ENCODE results near the gene SFMBT1.
"Not testable (repeated sequence)": the region's sequence is repeated elsewhere in the genome, so short reads cannot be mapped to it uniquely, and the experiment has no call there.

Gene SFMBT1

DNA sequence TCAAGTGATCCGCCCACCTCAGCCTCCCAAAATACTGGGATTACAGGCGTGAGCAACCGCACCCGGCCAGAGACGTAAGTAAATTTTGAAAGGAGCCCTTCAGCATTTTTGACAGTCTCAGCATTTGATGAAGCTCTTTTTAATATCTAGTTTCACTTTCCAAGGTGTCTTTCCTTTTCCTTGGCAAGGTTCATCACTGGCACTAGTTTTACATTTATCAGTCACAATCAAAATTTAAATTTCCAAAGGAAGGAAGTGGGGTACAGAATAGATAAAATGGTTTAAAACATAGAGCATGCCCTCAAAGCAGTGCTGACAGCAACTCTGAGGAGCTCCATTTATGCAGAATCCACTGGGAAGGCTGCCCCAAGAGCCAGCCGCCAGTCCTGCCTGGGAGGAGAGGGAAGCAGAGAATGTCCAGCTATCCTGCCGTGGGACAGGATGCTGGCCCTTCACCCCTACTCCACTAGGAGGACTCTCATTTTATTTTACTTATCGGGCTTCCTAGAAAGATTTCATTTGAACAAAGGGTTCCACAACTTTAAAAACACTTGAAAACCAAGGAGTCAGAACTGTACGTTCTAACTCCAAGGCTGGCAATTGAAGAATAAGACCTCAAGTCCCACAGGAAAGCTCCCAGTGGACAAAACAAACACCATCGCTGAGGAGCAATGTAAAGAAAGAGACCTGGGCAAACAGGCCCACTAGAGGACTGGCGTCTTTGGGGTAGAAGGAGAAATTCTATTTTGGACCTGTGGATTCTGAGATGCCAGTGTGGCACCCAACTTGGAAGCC lies 9.9 kb downstream of the SFMBT1 start:
- no peak for DNase-seq

DNA sequence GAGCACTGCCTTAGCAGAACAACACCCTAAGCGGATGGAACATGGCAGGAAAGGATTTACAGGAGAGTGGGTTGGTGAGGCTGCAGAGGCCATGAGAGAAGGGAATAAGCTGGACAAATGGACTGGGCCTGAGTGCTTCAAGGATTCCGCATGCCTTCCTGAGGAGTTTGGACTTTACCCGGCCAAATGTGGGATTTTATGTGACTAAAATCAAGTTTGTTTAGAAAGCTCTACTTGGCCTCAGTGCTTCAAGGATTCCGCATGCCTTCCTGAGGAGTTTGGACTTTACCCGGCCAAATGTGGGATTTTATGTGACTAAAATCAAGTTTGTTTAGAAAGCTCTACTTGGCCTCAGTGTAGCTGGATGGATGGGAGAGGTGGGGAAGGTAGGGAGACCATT lies 10.9 kb downstream of the SFMBT1 start:
- not testable (repeated sequence) for DNase-seq

DNA sequence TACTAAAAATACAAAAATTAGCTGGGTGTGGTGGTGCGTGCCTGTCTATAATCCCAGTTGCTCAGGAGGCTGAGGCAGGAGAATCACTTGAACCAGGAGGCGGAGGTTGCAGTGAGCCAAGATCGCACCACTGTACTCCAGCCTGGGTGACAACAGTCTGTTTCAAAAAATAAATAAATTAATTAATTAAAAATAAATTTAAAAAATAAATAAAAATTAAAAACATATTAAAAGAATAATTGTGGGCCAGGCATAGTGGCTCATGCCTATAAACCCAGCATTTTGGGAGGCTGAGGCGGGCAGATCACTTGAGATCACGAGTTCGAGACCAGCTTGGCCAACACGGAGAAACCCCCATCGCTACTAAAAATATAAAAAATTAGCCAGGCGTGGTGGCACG lies 11.5 kb downstream of the SFMBT1 start:
- DNase-seq: not testable (repeated sequence)

DNA sequence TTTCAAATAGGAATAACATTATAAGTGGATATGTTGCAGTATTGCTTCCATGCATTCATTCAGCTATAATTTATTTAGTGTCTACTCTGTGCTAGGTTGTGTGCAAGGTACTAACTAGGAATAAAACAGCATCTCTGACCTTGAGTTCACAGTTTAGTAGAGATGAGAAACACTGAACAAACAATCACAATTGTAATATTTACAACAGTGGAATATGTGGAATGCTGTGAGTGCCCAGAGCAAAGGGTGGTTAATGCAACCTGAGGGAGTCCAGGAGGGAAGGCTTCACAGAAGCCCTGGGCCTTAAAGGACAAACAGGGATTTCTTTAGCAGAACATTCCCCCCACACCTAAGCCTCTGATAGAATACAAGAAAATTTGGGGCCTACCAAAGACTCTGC lies 13.3 kb downstream of the SFMBT1 start:
- DNase-seq: no peak

GRCh38 chr3:53030619-53031449 lies 15.0 kb downstream of the SFMBT1 start:
- DNase-seq: peak in 3 of 4 experiments; percentile 13 to 33 (median 26)

- DNase-seq: no peak
Measured at GRCh38 chr3:53028641-53029040, 17.2 kb downstream of the SFMBT1 start.

DNA sequence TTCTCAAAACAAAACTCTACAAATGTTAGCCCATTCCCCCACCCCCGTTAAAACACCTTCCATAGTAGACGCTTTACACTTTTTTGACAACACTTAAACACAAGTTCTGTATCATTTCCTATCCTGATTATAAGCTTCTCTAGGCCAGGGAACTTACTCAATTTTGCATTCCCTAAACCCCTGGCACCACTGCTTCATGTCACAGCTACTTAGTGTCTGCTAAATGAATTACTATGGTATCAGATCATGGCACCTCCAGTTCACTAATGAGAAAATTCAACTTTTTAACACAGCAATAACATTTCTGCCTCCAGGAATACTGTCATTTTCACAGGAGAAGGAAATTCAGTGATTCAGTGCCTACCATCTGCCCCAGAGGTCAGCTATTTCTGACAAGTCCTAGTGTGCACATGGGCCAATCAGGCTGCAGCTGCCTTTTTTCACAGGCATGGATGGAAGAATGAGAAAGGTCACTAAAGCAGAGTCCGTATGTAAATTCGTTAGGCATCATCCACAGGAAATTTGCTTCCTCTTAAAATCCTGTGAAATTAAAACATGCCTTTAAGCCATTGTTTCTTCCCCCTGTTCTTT lies 18.5 kb downstream of the SFMBT1 start:
- peak in 1 of 4 experiments; percentile 9 for DNase-seq

DNA sequence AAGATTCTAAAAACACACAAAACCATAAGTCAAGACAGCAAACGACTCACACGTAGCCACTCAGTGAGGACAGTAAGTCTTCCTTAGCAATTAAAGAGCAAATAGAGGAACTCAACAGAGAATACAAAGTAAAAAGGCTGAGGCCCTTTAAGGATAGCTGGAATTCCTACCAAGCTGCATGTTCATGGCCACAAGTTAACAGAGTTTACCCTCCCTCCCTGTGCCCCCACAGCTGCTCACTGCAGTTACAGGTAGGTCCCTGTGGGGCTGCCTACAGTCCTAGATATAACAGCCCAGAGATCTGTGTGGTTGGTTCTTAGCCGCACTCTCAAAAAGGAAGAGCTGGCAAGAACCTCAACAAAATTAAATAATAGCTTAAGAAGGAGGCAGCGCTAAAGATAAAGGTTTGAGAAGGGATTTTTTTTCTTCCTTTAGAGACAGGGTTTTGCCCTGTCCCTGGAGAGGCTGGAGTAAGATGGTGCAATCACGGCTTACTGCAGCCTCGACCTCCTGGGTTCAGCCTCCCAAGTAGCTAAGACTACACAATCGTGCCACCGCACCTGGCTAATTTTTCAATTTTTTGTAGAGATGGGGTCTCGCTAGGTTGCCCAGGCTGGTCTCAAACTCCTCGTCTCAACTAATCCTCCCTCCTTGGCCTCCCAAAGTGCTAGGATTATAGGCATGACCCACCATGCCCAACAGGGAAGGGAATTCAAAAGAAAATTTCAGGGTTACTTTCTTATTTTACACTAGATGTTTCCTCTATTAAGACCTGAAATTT lies 19.3 kb downstream of the SFMBT1 start:
- DNase-seq: peak in 2 of 4 experiments; percentile 21 to 35

GRCh38 chr3:53024315-53024714 lies 21.6 kb downstream of the SFMBT1 start:
- no peak for DNase-seq

GRCh38 chr3:53023072-53023823 lies 22.6 kb downstream of the SFMBT1 start:
- no peak for DNase-seq

DNA sequence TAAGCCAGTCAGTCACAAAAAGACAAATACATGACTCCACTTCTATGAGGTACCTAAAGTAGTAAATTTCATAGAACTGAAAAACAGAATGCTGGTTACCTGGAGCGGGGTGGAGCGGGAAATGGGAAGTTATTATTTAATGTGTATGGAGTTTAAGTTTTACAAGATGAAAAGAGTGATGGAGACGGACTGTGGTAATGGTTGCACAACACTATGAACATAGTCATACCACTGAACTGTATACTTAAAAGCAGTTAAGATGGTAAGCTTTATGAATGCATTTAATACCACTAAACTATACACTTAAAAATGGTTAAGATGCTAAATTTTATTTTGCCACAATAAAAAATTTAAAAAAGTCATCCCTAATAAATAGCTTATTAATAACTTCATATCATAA lies 23.2 kb downstream of the SFMBT1 start:
- DNase-seq: no peak

DNA sequence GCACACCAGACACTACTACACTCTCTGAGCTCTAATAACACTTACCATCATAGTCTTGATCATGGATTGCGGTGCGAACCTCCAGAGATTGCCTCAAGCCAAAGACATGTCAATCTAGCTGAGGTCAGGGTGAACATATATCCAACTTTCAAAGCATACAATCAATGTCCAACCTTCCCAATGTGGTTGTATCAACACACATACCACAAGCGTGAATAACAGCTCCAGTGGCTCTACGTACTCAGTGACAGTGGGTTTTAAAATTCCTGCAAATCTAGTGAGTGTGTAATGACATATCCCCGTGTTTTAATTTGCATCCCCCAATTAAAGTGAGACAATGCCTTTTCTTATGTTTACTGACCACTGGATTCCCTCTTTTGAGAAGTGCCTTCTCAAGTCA lies 29.6 kb downstream of the SFMBT1 start:
- DNase-seq: no peak

DNA sequence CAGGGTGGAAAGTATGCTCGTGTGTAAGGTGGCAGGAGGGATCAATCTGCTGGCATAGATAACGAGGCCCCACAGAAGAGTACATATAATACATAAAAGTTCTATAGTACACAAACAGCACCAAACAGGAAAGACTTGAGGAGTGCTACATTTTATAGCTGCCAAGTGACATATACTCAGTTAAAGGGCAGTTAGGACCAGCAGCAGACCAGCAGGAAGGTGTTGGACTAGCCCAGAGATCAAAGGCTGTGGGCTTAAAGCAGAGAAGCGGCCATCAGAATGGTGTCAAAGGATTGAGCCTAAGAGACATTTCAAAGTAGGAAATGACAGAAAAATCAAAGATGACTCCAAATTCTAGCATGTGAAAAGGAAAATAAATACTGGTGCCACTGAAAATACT lies 34.5 kb downstream of the SFMBT1 start:
- DNase-seq: no peak

DNA sequence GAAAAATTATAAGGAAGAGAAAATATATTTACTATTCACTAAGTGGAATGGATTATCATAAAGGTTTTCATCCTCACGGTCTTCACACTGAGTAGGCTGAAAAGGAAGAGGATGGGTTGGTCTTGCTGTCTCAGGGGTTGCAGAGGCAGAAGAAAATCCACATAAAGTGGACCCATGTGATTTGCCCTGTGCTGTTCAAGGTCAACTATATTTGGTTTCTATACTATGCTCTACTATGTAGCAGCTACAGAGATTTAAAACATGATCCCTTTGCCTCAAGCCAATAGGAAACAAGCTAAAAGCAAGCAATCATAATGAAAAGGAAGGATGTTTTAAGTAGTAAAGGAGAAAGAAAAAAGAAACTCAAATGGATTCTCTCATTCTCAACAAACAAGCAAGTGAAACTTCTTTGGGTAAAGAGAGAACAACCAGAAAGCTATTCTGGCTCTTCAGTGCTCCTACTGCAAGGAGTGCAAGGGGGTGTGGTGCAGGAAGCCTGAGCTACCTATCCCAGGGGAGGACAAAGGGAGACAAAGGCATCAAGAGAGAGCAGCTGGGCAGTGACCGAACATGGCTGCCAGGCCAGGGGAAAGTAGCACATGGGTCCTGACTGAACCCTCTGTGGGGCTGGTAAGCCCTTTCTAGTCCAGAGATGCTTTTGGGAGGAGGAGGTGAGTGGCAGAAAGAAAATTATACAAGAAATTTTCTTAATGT lies 35.9 kb downstream of the SFMBT1 start:
- DNase-seq: no peak

GRCh38 chr3:53008932-53009331 lies 36.9 kb downstream of the SFMBT1 start:
- no peak for DNase-seq

DNA sequence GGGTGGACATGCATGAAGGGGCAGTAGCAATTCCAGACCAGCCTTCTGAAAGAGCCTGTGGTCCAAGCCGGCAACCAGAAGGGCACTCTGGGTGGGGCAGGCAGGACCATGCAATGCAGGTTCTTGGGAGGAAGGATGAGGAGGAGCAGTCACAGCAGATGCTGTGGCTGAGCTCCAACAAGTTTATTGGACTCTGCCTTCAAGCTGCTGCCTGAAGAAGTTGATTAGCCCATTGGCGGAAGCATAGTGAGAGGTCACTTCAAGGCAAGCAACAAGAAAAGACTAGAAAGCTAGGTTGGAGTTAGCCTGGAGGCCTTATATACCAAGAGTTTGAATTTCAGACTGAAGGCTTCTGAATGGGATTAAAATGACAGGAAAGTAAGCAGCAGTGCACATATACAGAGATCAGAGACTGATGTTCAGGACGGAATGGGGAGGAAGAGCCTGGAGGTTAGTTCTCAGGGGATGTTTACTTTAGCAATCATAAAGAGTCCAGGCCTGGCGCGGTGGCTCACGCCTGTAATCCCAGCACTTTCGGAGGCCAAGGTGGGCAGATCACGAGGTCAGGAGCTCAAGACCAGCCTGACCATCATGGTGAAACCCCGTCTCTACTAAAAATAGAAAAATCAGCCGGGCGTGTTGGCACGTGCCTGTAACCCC lies 39.9 kb downstream of the SFMBT1 start:
- DNase-seq: no peak

DNA sequence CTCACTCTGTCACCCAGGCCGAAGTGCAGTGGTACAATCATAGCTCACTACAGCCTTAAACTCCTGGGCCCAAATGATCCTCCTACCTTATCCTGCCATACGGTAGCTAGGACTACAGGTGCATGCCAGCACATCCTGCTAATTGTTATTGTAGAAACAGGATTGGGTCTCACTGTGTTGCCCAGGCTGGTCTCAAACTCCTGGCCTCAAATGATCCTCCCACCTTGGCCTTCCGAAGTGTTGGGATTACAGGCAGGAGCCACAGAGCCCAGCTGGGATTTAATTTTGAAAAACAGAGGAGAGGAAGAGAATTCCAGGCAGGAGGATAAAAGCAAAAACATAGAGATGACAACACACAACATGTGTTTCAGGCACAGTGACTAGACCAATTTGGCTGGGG lies 40.5 kb downstream of the SFMBT1 start:
- no peak for DNase-seq

GRCh38 chr3:53003320-53003719 lies 42.6 kb downstream of the SFMBT1 start:
- DNase-seq: no peak

DNA sequence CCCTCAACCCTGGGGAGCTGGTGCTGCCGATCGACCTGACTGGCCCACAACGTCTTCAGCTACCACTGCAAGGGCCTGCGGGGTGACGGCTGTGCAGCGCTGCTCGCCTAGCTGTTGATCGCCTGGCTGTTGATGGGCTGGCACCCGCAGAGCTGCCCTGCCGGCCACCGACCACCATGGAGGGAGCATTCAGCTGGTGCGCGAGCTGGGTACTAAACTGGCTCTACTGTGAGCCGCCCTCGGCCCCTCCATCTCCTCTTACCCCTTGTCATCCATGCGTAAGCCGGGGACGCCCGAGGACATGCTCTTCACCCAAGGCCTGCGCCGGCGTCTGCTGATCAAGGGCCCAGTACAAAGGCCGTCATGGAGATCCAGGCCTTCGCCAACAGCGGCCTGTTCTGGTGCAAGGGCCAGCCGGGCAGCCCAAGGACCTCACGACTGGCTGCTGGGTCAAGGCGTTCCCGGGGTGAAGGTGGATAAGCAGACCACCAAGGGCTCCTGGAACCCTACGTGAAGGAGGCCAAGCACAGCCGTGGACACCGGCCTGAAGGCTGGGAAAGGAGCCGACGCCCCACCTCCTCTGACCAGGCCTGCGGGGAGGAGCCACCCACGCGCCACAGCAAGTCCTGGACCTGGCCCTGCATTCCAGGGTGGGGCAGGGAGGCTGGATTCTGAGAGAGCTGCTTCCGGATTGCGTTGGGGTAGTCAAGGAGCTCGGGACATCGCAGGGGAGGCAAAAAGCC lies 46.9 kb downstream of the SFMBT1 start:
- DNase-seq: no peak

- DNase-seq: no peak
Measured at GRCh38 chr3:52990637-52991036, 55.2 kb downstream of the SFMBT1 start.
